ENCODE results near the gene BRAP.
"Not testable (repeated sequence)": the region's sequence is repeated elsewhere in the genome, so short reads cannot be mapped to it uniquely, and the experiment has no call there.

Gene BRAP, protein sequence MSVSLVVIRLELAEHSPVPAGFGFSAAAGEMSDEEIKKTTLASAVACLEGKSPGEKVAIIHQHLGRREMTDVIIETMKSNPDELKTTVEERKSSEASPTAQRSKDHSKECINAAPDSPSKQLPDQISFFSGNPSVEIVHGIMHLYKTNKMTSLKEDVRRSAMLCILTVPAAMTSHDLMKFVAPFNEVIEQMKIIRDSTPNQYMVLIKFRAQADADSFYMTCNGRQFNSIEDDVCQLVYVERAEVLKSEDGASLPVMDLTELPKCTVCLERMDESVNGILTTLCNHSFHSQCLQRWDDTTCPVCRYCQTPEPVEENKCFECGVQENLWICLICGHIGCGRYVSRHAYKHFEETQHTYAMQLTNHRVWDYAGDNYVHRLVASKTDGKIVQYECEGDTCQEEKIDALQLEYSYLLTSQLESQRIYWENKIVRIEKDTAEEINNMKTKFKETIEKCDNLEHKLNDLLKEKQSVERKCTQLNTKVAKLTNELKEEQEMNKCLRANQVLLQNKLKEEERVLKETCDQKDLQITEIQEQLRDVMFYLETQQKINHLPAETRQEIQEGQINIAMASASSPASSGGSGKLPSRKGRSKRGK

GRCh38 chr12:111685811-111686573 is at the start of gene BRAP, which contains the start of gene ACAD10:
Gene BRAP (minus strand): TSS chr12:111685956. CDS start chr12:111685792, 164 bp downstream.
Gene ACAD10 (plus strand): TSS chr12:111686053. CDS start chr12:111692710, 6,657 bp downstream.
- peak; percentile 94 for DNase-seq (ENCODE audit: low spot score)

DNA sequence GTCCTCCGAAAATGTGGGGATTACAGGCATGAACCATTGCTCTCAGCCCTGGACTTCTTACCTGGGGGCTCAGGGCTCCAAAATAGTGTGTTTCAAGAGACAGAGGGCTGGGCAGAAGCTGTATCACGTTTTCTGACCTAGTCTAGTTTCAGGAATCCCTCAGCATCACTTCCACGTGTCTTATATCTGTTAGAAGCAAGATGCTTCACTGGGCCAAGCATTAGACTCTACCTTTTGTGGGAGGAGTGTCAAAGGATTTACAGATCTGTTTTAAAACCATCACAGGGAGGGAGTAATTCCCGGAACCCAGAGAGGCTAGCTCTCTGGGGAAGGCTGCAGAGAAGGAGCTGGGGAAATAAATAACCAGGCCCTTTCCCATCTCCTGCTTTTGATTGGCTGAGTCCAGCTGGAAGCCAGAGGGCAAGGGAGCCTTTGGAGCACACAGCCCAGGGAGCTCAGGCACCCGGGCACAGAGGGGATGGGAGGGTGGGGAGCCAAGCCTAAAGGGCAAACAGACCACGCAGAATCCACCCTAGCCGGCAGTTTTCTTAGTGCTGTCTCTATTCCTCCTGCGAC is 47.7 kb upstream of the BRAP start:
- no peak for DNase-seq (ENCODE audit: low spot score)

DNA sequence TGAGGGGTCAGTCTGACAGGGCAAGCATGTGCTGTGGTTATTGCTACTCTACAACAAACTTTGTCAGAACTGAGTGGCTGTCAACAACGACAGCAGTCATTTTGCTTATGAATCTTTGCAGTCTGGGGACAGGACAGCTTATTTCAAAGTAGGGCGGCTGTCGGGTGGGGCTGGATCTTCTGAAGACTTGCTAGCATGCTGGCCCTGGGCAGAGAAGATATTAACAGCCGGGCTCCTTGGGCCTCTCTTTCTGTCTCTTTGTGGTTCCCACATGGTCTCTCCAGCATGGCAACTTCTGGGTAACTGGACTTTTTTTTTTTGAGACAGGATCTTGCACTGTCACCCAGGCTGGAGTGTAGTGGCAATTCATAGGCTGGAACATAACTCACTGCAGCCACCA is 47.0 kb upstream of the BRAP start:
- no peak for DNase-seq (ENCODE audit: low spot score)

GRCh38 chr12:111730420-111730819 is 44.7 kb upstream of the BRAP start:
- DNase-seq (ENCODE audit: low spot score), result no peak

- no peak for DNase-seq (ENCODE audit: low spot score)
Measured at GRCh38 chr12:111728795-111729194, 43.0 kb upstream of the BRAP start.

DNA sequence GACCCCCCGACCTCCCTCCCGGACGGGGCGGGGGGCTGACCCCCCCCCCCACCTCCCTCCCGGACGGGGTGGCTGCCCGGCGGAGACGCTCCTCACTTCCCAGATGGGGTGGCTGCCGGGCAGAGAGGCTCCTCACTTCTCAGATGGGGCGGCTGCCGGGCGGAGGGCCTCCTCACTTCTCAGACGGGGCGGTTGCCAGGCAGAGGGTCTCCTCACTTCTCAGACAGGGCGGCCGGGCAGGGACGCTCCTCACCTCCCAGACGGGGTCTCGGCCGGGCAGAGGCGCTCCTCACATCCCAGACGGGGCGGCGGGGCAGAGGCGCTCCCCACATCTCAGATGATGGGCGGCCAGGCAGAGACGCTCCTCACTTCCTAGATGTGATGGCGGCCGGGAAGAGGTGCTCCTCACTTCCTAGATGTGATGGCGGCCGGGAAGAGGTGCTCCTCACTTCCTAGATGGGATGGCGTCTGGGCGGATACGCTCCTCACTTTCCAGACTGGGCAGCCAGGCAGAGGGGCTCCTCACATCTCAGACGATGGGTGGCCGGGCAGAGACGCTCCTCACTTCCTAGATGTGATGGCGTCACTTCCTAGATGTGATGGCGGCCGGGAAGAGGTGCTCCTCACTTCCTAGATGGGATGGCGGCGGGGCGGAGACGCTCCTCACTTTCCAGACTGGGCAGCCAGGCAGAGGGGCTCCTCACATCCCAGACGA is 38.0 kb upstream of the BRAP start:
- not testable (repeated sequence) for DNase-seq (ENCODE audit: low spot score)

GRCh38 chr12:111720457-111720856 is 34.7 kb upstream of the BRAP start:
- DNase-seq (ENCODE audit: low spot score), result no peak

GRCh38 chr12:111719316-111719715 is 33.6 kb upstream of the BRAP start:
- DNase-seq (ENCODE audit: low spot score), result not testable (repeated sequence)

DNA sequence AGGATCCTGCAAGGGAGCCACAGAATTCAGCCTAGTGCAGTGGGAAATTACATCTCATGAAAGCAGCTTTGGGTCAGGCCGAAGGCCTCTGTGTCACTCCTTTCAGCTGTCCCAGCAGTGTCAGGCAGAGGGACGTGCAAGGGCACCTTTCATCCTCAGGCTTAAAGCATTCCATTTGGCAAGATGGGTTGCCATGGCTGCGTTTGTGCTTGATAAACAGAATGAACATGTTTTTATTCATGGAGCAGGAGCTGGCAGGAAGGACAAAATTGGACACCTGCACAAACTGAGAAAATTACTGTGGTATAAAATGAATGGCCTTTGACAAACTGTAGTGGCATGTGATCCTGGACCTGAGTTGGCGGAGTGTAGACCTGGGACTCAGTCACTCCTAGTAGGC is 29.5 kb upstream of the BRAP start:
- peak; percentile 50 for DNase-seq (ENCODE audit: low spot score)

GRCh38 chr12:111706145-111706544 is 20.4 kb upstream of the BRAP start:
- no peak for DNase-seq (ENCODE audit: low spot score)

DNA sequence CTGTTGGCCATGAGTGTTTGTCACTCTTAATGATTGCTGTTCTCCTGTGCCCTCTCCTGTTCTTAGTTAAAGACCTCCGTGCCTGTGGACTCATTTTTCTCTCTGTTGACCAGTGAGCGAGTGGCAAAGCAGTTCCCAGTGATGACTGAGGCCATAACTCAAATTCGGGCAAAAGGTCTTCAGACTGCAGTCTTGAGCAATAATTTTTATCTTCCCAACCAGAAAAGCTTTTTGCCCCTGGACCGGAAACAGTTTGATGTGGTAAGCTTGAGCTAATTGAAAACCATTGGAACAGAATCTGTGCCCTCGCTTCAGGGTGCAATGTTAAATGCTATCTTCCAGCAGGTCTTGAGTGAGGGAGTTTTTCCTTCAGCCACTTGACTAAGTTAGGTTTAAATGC is 19.9 kb upstream of the BRAP start:
- no peak for DNase-seq (ENCODE audit: low spot score)

GRCh38 chr12:111699962-111700361 is 14.2 kb upstream of the BRAP start:
- no peak for DNase-seq (ENCODE audit: low spot score)

- no peak for DNase-seq (ENCODE audit: low spot score)
Measured at GRCh38 chr12:111693818-111694217, 8.1 kb upstream of the BRAP start.

DNA sequence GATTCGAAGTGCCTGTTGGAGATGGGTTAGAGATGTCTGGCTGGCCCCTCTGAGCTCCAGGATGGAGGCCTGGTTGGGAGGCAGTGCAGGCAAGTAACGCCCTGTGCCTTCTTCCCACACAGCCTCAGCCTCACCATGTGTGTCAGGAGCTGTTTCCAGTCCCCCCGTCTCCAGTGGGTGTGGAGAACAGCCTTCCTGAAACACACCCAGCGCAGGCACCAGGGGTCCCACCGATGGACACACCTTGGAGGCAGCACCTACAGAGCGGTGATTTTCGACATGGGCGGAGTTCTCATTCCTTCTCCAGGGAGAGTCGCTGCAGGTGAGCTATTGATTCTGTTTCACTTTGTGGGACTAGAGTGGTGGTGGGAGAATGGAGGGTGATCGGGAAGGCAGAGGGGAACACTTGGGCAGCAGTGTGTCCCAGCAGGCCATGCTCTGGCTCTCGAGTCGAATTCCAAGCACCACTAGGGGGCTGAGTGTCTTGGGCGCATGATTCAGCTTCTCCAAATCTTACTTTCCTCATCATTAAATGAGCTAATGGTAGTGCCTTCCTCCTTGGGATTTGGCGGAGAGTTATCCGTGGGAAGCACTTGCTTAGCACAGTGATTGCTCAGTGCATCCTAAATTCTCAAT is 6.9 kb upstream of the BRAP start:
- no peak for DNase-seq (ENCODE audit: low spot score)

DNA sequence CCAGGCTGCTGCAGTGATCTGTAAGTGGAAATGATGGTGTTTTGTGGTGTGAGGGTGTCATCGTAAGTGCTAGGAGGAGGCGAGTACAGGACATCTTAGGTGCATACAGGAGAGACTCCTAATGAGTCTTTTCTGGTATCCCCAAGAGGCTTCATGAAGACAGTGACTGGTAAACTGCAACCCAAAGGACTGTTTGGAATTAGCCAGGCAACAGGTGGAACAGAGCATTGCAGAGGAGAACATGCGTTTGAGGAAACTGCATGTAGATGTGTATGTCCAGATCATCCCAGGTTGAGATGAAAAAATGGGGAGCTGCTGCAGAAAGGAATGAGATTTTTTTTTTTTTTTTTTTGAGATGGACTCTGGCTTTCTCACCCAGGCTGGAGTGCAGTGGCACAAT is 5.5 kb upstream of the BRAP start:
- DNase-seq (ENCODE audit: low spot score), result no peak

DNA sequence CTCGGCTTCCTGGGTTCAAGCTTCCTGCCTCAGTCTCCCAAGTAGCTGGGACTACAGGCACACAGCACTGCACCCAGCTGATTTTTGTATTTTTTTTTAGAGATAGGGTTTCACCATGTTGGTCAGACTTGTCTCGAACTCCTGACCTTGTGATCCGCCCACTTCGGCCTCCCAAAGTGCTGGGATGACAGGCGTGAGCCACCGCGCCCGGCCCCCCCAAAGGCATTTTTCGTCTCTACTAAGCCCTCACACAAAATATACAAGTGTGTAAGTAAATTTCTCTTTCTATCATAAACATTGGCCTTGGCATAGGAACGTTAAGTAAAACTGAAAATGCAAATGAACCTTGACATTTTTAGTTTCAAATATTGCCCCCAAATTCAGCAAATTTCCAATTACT is 2.2 kb upstream of the BRAP start:
- DNase-seq (ENCODE audit: low spot score), result no peak

- DNase-seq (ENCODE audit: low spot score), result no peak
Measured at GRCh38 chr12:111687255-111687654, 1.5 kb upstream of the BRAP start.

DNA sequence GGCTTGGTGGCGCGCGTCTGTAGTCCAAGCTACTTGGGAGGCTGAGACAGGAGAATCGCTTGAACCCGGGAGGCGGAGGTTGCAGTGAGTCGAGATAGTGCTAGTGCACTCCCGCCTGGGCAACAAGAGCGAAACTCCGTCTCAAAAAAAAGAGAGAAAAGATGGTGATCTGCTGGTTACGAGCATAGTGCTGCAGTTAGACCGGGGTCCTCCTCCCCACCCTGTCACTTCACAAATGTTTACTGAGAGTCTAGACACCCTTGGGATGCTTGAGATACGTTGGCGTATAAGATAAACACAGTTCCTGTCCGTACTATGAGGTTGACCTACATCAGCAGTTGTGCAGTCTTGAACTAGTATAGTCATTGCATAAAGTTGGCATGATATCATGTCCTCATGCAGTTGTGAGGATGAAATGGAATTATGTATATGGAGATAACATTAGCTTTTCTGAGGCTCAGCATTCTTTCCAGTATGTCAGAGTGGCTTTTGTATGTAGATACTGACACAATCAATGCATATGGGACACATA is 884 bp upstream of the BRAP start:
- no peak for DNase-seq (ENCODE audit: low spot score)

GRCh38 chr12:111685322-111685810 is 390 bp downstream of the BRAP start:
- DNase-seq (ENCODE audit: low spot score), result no peak

DNA sequence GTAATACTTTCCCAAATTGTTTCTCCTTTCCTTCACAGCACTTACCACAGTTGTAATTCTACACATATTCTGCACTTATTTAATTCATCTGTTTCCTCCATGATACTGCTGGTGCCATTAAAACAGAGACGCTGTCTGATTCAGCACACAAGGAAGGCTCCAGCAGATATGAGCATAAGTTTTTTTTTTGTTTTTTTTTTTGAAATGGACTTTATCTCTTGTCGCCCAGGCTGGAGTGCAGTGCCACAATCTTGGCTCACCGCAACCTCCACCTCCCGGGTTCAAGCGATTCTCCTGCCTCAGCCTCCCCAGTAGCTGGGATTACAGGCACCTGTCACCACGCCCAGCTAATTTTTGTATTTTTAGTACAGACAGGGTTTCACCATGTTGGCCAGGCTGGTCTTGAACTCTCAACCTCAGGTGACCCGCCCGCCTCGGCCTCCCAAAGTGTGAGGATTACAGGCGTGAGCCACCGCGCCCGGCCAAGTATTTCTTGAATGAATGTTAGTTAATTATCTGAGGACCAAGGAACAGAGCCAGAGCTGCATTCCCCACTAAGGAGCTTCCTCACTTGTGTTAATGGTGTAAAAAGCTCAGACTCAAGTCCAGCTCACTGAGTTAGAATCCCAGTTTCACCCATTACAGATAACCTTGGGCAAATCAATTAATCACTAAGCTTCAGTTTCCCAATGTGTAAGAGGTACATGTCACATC is 1.1 kb downstream of the BRAP start:
- DNase-seq (ENCODE audit: low spot score), result not testable (repeated sequence)
